PC-9 (cell line): ENCODE data around the gene ALDH1A3.

Experiments used
- CTCF ChIP-seq: fragments of 200-600 bp; sonication (generic); conservative IDR thresholded peaks from 2 replicates; pipeline ENCODE4 v1.6.1; 2017; ENCODE audit warnings: mixed run types, antibody characterized with exemption, mild to moderate bottlenecking, moderate library complexity
- EZH2 ChIP-seq: fragments of 200-600 bp; sonication (generic); IDR thresholded peaks from 2 replicates; pipeline ENCODE4 v1.8.0; 2017; ENCODE audit warnings: antibody characterized with exemption, low read depth

GRCh38 chr15:100930306-100930848 is 50.7 kb downstream of the ALDH1A3 start:
- TF ChIP-seq CTCF (no peak), EZH2 (no peak)
